HG03460 (cell line): Measurements from ENCODE around the gene AURKAIP1.
A peak's percentile ranks its signal among the peaks of the same experiment; 100 is the strongest.

Experiments
- ATAC-seq: cut with Tn5 transposase; IDR thresholded peaks from one replicate; pipeline ENCODE4 v1.9.1; 2021; ENCODE audit not compliant: unreplicated experiment

Gene AURKAIP1

GRCh38 chr1:1335283-1335682 lies 39.7 kb downstream of the AURKAIP1 start:
- ATAC-seq: no peak

- ATAC-seq: no peak
These were observed 40.2 kb downstream of the AURKAIP1 start for GRCh38 chr1:1334835-1335234.

- no peak for ATAC-seq
These were observed 41.3 kb downstream of the AURKAIP1 start for GRCh38 chr1:1333551-1334241.

- no peak for ATAC-seq
These were observed 42.1 kb downstream of the AURKAIP1 start for GRCh38 chr1:1332774-1333480.

- ATAC-seq: no peak
These were observed 42.8 kb downstream of the AURKAIP1 start for GRCh38 chr1:1332031-1332755.

GRCh38 chr1:1331068-1331965 lies 43.7 kb downstream of the AURKAIP1 start, which contains the start of gene TAS1R3:
TAS1R3 (plus strand) TSS chr1:1331280; CDS start chr1:1331346, 66 bp downstream.
- no peak for ATAC-seq

GRCh38 chr1:1330366-1331067 lies 44.5 kb downstream of the AURKAIP1 start:
- no peak for ATAC-seq

- ATAC-seq: no peak
These were observed 45.5 kb downstream of the AURKAIP1 start for GRCh38 chr1:1329304-1330210.

- no peak for ATAC-seq
These were observed 46.8 kb downstream of the AURKAIP1 start for GRCh38 chr1:1328254-1328653.

GRCh38 chr1:1327291-1327690 lies 47.7 kb downstream of the AURKAIP1 start:
- no peak for ATAC-seq

GRCh38 chr1:1326075-1326605 lies 48.9 kb downstream of the AURKAIP1 start:
- no peak for ATAC-seq

- no peak for ATAC-seq
These were observed 49.5 kb downstream of the AURKAIP1 start for GRCh38 chr1:1325288-1326074.

GRCh38 chr1:1324524-1325287 lies 50.3 kb downstream of the AURKAIP1 start, which contains the start of the genes CPTP and INTS11:
CPTP (plus strand) TSS chr1:1324802; CDS start chr1:1326911, 2,109 bp downstream.
INTS11 (minus strand) TSS chr1:1324660; CDS start chr1:1324608, 52 bp downstream.
- peak; percentile 70 for ATAC-seq

- peak; percentile 6 for ATAC-seq
These were observed 50.9 kb downstream of the AURKAIP1 start for GRCh38 chr1:1324084-1324523.
